ENCODE data around the gene VAMP2. TPM values are rescaled to one million over a fixed set of nuclear protein-coding genes. Genes with fewer than 3 reads are reported as not detected.
A peak's percentile ranks its signal among the peaks of the same experiment; 100 is the strongest.

The VAMP2 gene
- total and polyA plus RNA-seq, 4 donors, result 4.2 to 25.9 (median 10.2) TPM

- no peak overlapping the region for H3K27ac ChIP-seq (ENCODE audit: low read depth in 1 of 2, low read length in 2 of 2)
- H3K9ac ChIP-seq (ENCODE audit: low read depth in 1 of 2, low read length in 2 of 2), result no peak overlapping the region
- DNase-seq (ENCODE audit: low spot score), result no peak
- no peaks in the 10 kb centered on the region for H3K9me3 ChIP-seq (ENCODE audit: control insufficient read depth in 4 of 4, low read length in 3 of 4)
- 95% methylated on average over 6 of the region's 6 CpGs for WGBS
- H3K27me3 ChIP-seq (ENCODE audit: control insufficient read depth in 4 of 4, insufficient read depth in 4 of 4, low read length in 3 of 4), result no peaks in the 10 kb centered on the region
- H3K4me3 ChIP-seq (ENCODE audit: low read depth in 1 of 3, low read length in 3 of 3), result no peak overlapping the region
- H3K36me3 ChIP-seq (ENCODE audit: control insufficient read depth in 4 of 4, insufficient read depth in 3 of 4, low read depth in 1 of 4, low read length in 3 of 4), result no peaks in the 10 kb centered on the region
- H3K4me1 ChIP-seq (ENCODE audit: control insufficient read depth in 4 of 4, insufficient read depth in 4 of 4, low read length in 3 of 4), result peaks cover 8 to 24% (median 20%) of the 10 kb centered on the region in 4 donors
- no peak for TF ChIP-seq ATF3 (IDR thresholded peaks at IDR 0.05)
- no peak for TF ChIP-seq FOXA1 (IDR thresholded peaks at IDR 0.05)
- TF ChIP-seq NR2F2 (IDR thresholded peaks at IDR 0.05), result no peak
- TF ChIP-seq MAX (IDR thresholded peaks at IDR 0.05), result no peak
- TF ChIP-seq GABPA (IDR thresholded peaks at IDR 0.05 in 1 of 2, conservative IDR thresholded peaks at IDR 0.05 in 1 of 2), result no peak
- TF ChIP-seq RXRA (IDR thresholded peaks at IDR 0.05), result no peak
- TF ChIP-seq TAF1 (conservative IDR thresholded peaks at IDR 0.05), result no peak
- TF ChIP-seq ZBTB33 (IDR thresholded peaks at IDR 0.05), result no peak
- no peak for TF ChIP-seq RAD21 (IDR thresholded peaks at IDR 0.05)
- TF ChIP-seq HNF4A (conservative IDR thresholded peaks at IDR 0.05), result no peak
- no peak for TF ChIP-seq YY1 (IDR thresholded peaks at IDR 0.05)
Observed at GRCh38 chr17:8166731-8167130, 4.0 kb upstream of the VAMP2 start.

GRCh38 chr17:8164815-8165131 is 2.0 kb upstream of the VAMP2 start:
- WGBS, result 77% methylated on average over 6 of the region's 6 CpGs

More at GRCh38 chr17:8164815-8165131, 2.0 kb upstream of the VAMP2 start:
- peaks cover 2 to 7% (median 4%) of the 10 kb centered on the region in 4 donors for H3K36me3 ChIP-seq (ENCODE audit: control insufficient read depth in 4 of 4, insufficient read depth in 3 of 4, low read depth in 1 of 4, low read length in 3 of 4)
- peaks cover 8 to 37% (median 31%) of the 10 kb centered on the region in 4 donors for H3K4me1 ChIP-seq (ENCODE audit: control insufficient read depth in 4 of 4, insufficient read depth in 4 of 4, low read length in 3 of 4)
- H3K27ac ChIP-seq (ENCODE audit: low read depth in 1 of 2, low read length in 2 of 2), result peak overlapping the region; percentile 97 to 98
- DNase-seq (ENCODE audit: low spot score), result no peak
- no peak overlapping the region for H3K4me3 ChIP-seq (ENCODE audit: low read depth in 1 of 3, low read length in 3 of 3)
- no peaks in the 10 kb centered on the region for H3K9me3 ChIP-seq (ENCODE audit: control insufficient read depth in 4 of 4, low read length in 3 of 4)
- H3K9ac ChIP-seq (ENCODE audit: low read depth in 1 of 2, low read length in 2 of 2), result peak overlapping the region; percentile 1 to 52
- no peaks in the 10 kb centered on the region for H3K27me3 ChIP-seq (ENCODE audit: control insufficient read depth in 4 of 4, insufficient read depth in 4 of 4, low read length in 3 of 4)
- TF ChIP-seq NR2F2 (IDR thresholded peaks at IDR 0.05) (no peak), YY1 (IDR thresholded peaks at IDR 0.05) (no peak), REST (IDR thresholded peaks at IDR 0.05) (no peak), HNF4G (IDR thresholded peaks at IDR 0.05) (no peak), RAD21 (IDR thresholded peaks at IDR 0.05) (no peak), MAX (IDR thresholded peaks at IDR 0.05) (no peak), JUND (IDR thresholded peaks at IDR 0.05) (no peak), ATF3 (IDR thresholded peaks at IDR 0.05) (no peak), HNF4A (conservative IDR thresholded peaks at IDR 0.05) (no peak), TAF1 (conservative IDR thresholded peaks at IDR 0.05) (no peak), GABPA (IDR thresholded peaks at IDR 0.05 in 1 of 2, conservative IDR thresholded peaks at IDR 0.05 in 1 of 2) (no peak), CTCF (IDR thresholded peaks at IDR 0.05; ENCODE audit: low read depth, low read length, missing input control) (no peak), ZBTB33 (IDR thresholded peaks at IDR 0.05) (no peak), FOXA1 (IDR thresholded peaks at IDR 0.05) (no peak), EGR1 (IDR thresholded peaks at IDR 0.05; ENCODE audit: low read depth in 2 of 2) (no peak), RXRA (IDR thresholded peaks at IDR 0.05) (no peak)
